C4-2B (cell line): Measurements from ENCODE around the gene WNT10A.

Experiments
- ZFX ChIP-seq: fragments of 450-650 bp; IDR thresholded peaks from 2 replicates; pipeline ENCODE4 v1.6.1; 2017
- TF ChIP-seq, protein P1 (sequence below): fragments of 450-650 bp; conservative IDR thresholded peaks from 2 replicates; pipeline ENCODE4 v1.5.1; 2017; ENCODE audit warnings: mild to moderate bottlenecking

DNA sequence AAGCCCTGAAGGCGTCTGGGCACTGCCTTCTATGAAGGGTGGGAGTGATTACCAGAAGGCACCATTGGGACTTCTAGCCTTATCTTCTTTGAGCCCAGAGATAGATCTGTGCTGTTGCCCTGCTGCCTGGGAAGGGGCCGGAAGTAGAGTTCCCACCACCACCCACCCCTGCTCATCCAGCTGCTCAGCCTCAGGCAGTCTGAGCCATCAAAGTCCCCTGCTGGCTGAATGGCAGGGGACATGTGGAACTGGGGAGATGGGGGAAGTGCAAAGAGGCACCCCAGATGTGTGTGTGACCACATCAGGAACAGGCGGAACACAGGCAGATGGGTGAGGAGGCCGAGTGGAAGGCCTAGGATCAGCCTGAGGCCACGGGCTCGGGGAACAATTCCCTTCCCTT lies 3.3 kb upstream of the WNT10A start:
- TF ChIP-seq, protein P1, sequence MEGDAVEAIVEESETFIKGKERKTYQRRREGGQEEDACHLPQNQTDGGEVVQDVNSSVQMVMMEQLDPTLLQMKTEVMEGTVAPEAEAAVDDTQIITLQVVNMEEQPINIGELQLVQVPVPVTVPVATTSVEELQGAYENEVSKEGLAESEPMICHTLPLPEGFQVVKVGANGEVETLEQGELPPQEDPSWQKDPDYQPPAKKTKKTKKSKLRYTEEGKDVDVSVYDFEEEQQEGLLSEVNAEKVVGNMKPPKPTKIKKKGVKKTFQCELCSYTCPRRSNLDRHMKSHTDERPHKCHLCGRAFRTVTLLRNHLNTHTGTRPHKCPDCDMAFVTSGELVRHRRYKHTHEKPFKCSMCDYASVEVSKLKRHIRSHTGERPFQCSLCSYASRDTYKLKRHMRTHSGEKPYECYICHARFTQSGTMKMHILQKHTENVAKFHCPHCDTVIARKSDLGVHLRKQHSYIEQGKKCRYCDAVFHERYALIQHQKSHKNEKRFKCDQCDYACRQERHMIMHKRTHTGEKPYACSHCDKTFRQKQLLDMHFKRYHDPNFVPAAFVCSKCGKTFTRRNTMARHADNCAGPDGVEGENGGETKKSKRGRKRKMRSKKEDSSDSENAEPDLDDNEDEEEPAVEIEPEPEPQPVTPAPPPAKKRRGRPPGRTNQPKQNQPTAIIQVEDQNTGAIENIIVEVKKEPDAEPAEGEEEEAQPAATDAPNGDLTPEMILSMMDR: no peak
- no peak for TF ChIP-seq ZFX
